ENCODE measurements around the gene BATF3.
"Not testable (repeated sequence)": the region's sequence is repeated elsewhere in the genome, so short reads cannot be mapped to it uniquely, and the experiment has no call there.

The BATF3 gene

DNA sequence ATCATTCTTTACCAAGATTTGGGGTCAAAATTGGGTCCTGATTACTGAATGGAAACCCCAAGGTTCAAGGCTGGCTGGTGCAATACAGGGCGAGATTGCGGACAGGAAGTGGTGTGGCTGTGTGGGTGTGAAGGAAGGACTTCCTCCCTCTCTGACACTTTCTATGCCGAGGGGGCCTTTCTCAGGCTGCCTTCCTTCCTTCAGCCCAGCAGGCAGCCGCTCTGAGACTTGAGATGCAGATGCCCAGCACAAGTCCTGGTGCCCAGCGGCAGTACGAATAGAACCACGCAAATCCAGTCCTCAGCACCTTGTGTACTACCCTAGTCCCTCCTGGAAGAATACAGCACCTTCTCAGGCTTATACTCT lies 16.3 kb downstream of the BATF3 start:
- DNase-seq, result no peak

DNA sequence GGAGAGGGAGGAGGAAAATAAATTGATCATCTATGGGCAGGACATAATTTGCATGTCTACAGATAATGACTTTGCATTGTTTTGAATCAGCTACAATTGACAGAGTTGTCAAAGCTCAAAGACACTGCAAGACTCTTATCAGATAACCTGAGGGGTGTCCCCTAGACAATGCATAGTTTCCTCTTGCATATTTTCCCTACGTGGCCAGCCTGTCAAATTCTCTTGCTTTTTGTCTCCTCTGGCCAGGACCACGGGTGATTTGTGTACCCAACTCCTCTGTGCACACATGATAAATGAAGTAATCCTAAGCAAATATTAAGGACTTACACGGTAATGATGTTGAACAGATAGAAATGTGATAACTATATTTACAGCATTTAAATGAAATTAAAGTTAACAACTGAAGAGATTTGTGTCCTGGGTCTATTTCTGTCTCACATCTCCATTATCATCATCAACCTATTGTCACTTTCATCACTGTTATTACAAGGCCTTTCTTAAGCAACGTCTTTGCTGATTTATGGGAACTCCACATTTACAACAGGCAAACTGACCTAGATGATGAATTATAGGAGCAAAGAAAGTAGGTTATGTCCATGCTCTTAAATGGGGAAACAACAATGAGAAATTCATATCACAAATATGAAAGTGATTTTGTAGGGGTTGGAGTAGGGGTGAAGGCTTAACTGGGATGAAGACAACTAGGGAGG lies 18.8 kb downstream of the BATF3 start:
- peak; percentile 11 for DNase-seq

DNA sequence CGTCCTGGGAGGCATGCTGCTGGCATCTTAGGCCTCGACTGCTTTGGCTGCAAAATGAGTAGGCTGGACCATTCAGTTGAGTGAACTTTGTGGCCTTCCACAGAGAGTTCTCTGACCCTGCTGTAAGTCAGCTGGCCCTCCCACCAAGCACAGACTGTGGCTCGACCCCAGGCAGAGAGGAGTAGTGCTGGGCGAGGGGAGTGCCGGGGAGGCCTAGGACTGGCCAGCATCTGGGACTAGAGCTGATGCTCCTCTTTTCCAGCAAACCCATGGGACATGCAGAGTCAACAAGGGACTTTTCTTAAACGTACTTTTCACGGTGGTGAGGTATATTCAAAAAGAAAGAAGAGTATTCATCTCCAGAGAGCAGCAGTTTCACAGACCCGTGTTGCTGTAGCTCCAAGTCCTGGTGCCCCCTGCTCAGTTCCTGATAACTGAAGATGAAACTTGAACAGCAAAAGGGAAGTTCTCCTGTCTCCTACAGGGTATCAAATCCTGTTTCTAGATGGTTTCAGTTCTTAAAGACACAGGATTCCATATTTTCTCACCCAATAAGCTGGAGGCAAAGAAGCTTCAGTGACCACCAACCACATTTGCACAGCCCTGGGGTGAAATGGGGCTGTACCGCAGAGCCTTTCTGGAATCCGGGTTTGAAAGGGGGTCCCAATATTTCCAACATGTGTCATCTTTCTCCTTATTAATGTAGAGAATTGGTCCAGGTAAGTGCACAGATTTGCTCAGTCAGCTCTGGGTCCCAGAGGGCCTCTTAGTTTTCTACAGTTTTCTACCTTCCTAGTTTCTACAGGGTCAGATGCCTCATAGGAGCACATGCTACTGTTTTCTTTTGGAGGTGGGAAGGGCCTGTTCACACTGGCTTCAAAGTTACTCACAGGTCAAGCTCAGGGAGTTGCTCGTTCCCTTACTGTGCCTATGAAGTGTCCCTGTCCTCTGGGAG lies 20.9 kb downstream of the BATF3 start:
- no peak for DNase-seq

DNA sequence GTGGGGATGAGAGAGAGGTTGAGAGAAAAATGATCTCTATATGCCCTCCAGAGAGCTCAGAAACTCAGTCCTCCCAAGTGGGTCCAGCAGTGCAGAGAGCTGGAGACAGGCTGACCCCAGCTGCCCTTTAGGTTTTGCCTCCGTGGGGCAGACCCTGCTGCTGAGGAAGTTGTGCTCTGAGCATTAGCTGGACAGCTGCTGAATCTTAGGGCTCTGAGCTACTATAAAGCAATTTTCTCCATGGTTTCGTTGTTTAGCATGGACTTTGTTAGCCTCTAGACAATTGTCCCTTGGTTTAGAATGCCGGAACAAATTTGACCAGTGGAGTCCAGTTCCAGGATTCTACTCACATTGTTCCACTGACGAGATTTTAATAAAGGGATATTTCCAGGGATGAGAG lies 22.1 kb downstream of the BATF3 start:
- DNase-seq, result no peak

DNA sequence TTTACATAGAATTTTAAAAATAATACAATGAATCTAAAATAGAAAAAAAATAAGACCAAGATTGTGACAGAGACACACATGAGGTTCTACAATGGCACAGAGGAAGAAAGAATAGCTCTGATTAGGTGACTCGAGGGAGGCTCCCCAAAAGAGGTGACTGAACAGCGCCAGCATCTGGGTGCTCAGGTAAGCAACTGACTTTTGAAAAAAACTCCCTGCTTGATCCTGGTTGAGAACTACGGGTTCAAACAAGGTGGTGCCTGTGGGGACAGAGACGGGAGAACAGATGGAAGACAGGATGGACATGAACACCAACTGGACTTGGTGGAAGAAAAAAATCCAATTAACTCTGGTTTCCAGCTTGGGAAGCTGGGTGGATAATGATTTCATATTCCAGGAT lies 22.5 kb downstream of the BATF3 start:
- DNase-seq, result no peak

DNA sequence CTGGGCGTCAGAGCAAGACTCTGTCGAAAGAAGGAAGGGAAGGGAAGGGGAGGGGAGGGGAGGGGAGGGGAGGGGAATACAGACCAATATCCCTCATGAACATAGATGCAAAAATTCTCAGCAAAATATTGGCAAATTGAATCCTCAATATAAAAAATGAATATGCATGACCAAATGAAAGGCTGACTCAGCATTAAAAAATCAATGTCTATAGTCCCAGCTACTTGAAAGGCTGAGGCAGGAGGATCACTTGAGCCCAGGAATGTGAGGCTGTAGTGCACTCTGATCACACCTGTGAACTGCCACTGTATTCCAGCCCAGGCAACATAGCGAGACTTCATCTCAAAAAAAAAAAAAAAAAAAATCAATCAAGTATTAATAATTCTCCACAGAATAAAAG lies 24.0 kb downstream of the BATF3 start:
- DNase-seq, result no peak

DNA sequence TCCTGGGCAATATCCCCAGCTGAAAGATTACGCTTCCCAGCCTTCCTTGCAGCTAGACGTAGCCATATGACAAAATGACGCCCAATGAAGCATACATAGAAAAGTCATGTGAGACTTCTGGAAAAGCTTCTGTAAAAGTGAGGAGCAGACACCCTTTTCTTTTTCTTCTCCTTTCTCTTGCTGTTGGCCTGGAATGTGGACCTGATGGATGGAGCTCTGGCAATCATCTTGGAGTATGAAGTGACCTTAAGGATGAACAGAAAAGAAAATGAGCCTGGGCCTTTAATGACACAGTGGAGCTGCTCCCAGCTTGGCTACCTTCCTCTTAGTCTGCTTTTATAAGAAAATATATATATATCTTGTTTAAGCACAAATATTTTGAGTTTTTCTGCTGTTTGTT lies 24.8 kb downstream of the BATF3 start:
- DNase-seq, result no peak

DNA sequence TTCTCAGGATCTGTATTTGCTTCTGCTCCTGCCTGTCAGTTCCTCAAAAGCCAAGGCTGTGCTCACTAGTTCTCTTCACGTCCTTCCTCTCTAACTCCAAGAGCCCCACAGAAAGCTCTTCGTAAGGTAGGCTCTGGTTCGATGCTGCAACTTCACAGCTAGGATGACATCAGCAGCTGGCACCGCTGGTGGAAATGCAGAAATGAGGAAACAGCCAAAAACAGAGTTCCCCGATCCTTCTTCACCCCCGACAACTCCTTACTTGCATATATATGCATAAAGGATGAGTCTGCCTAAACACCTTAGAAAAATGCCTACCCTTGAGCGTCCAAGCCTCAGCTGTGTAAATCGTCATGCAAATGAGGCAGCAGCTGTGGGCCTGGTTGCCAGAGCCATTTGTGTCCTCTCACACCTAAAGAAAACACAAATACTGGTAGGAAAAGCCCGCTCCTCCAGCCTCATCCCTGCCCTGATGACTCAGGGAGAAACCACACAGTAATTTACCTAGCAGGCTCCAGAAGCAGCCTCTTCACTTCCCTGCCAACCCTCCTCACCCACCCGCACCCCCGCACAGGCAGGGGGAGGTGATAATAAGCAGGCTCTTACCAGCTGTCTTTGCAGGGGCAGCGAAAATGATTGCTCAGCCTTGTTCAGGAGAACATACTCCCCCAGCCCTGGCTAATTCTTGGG lies 28.2 kb downstream of the BATF3 start:
- DNase-seq, result peak; percentile 74

DNA sequence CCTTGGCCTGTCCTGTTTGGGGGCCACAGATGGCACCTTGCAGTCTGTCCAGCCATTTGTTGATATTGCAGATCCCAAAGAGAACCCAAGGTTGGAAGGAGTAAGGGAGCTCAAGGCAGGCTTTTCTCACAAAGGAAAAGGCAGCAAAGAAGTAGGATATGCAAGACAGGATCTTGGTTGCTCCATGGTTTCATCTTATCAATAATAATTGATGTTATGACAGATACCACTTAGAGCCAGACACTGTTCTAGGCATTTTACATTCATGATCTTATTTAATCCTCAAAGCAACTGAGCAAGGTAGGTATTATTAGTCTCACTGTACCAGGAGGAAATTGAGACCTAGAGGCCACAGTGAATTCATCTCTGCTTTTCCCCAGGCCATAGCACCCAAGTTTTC lies 28.8 kb downstream of the BATF3 start:
- DNase-seq, result no peak

DNA sequence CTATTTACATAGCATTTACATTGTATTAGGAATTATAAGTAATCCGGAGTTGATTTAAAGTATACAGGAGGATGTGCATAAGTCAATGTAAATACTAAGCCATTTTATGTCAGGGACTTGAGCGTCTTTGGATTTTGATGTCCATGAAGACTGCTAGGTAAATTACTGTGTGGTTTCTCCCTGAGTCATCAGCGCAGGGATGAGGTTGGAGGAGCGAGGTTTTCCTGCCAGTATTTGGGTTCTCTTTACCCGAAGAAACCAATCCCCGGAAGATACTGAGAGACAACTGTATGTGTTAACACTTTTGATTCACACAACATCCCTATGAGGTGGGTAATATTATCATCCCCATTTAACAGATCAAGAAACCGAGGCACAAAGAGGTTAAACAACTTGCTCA lies 29.3 kb downstream of the BATF3 start:
- no peak for DNase-seq

DNA sequence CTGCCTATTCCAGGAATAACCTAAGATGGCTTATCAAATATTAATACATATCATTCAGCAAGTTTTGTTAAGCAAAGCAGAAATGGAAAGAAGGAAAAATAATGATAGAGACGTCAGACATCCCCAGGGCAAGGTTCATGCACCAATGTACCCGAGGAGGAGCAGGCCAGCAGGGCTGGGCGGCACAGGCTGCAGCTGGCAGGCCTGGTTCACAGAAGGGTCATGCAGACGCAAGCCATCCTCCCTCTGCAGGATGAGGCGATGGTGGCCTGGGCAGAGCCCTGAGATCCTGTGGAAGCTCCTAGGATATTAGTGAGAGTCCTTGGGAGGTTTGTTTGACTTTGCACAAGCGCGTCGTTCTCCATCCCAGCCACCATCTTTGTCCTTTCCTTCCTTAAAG lies 30.0 kb downstream of the BATF3 start:
- DNase-seq, result no peak

DNA sequence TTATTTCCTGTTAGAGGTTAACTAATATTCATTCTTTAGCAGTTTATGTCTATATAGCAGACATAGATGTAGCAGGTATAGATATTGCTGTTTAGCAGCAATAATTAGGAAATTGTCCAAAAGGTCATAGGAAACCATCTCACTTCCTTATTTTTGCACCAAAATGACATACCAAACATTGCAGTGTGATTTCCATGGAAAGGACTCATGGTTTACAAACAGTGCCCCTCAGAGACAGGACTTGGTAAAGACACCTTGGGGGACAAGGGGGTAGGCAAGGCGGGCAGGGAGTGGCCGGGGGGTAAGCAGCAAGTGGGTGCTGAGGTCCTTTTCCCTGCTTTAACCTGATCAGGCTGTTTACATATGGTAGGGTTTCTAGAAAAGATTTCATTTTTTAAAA lies 30.5 kb downstream of the BATF3 start:
- DNase-seq, result peak; percentile 9

DNA sequence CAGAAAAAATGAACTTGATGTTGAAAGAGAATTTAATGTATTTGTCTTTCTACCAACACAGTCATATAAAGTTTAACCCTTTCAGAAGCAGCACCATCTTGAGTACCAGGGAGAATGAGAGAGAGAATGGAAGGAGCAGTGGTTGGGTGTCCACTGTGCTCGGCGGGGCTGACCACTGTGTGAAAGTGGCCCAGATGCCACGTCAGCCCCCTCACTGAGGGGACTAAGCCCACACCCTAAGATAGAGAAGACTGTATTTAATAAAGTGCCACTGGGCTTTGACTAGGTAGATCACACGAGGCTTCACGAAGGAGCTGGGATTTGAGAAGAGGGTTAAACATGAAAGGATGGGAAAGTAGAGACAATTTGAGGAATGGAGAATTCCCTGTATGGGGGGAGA lies 31.2 kb downstream of the BATF3 start:
- DNase-seq, result no peak

DNA sequence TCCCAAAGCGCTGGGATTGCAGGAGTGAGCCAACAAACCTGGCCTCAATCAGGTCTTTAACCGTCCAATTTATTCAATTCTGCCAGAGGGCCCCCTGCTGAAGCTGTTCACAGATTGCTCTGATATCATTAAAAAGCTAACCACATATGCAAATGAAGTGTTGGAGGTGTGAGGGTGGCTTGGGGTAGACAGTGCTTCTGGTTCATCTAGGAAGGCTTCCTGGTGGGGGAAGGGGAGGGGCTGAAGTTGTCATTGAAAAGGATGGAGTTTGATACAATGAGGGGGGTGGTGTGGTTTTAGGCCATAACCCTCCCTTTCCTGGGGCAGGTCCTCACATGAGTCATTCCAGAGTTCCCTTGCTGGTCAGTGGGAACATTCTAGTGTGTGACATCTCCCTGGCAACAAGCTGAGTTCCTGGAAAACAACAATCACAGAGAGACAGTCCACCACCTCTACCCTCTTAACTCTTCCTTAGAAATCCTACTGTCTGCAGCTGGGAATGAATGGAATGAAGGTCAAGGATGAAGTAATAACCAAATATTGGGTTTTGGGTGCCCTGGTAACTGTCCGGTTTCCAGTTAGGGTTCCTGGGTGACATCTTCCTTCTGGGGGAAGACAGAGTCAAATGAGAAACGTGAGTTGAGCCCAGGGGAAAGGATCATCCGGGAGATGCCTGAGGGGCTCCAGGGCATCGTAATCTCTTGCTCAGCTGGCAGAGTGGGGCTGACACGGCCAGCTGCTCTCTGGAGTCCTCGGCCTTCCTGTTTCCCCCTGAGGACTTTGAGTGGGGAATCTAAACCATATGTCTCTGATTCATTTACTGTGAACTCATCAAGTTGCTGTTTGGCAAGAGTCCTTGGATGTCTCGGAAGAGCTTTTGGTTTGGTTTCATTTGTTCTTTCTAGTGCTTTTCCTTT lies 32.2 kb downstream of the BATF3 start:
- no peak for DNase-seq

DNA sequence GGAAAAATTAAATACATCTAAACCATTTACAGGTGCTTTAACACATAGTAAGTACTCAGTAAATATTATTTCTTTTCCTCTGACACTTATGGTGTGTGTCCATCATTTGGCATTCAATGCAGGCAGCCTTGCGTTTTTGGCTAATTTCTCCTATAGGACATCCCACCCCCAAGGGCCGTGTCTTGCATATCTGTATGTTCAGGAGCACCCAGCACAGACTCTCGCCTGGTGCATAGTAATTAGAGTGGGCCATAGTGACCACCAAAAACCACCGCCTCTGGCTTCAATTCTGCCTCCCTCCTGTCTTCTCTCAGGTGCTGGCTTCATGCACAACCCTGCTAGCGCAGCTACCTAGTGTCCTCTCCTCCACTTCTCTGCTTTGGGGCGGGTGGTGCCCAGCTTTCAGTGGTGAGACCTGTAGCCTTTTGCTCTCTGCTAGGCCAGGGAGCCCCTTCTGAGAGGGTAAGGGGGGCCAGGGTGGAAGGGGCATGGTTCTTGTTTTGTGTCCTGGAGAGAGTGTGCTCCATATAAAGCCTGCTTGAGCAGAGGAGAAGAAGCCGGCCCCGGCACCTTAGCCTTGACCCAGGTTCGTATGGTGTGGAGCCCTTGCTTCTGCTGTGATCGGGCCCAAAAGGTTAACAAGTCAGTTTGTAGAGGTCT lies 33.4 kb downstream of the BATF3 start:
- DNase-seq, result no peak

DNA sequence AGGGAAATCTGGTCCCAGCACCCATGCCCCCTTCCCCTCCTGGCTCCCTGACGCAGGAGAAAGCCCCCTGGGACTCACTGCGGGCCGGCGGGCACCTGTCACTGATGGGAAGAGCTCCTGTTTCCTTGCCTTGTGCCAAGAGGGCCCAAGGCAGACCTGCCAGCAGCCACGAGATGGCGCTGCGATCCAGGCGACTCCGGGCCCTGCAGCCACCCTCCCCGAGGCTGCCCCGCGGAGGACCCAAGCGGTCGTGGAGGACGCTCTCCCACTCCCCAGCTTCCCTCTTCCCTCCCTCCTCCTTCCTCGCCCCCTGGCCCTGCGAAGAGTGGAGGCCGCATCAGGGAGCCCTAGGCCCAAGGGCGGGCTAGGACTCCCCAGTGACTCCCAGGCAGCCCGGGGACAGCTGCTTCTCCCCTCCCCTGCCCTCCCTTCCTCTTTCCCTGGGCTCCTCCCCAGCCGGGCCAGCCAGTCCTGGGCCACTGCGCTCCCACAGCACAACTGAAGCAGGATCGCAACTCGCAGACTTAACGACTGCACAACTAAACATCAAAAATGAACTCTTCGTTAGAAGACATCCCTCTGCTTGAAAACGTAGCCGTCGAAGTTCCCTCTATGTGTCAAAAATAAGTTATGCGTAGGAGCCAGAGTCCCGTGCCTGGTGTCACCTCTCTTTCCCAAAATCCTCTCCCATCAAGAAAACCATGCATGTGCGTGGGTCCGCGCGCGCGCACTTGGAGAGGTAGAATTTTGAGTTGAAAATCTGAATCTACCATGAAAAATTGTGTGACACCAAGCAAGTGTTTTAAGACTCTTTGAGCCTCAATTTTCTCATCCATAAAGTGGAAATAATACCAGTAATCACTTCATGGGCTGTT lies 34.2 kb downstream of the BATF3 start:
- peak; percentile 66 for DNase-seq

DNA sequence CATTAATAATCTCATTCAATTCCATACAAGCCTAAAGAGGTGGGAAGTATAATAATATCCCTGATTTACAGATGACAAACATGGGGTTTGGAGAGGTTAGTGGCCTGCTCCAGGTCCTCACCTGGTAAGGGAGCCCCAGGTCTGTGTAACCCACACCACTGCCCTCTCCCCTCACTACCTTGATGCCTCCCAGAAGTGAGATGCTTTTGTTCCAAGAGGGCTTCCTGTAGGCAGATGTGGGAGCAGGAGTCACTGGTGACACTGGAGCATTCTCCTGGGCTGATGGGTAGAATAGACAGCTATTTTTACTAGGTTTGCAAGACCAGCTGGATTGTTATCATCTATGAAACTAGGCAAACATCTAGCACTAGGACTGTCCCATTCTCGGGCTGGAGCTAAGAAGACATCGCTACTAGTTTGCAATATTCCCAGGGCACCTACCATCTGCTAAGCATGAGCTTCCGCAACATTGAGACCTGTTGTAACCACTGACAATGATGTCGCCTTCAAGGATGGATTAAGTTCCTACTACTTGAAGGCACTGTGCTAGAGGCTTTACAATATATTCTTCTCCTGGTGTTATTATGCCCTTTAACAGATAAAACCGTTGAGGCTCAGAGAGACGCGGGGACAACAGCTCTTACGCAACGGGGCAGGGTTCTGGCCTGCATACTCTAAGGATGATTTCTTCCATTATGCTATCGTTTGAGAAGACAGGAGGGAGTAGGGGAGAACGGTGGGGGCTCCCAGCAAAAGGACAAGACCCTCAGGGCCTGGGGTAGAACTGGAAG lies 35.0 kb downstream of the BATF3 start:
- DNase-seq, result no peak

DNA sequence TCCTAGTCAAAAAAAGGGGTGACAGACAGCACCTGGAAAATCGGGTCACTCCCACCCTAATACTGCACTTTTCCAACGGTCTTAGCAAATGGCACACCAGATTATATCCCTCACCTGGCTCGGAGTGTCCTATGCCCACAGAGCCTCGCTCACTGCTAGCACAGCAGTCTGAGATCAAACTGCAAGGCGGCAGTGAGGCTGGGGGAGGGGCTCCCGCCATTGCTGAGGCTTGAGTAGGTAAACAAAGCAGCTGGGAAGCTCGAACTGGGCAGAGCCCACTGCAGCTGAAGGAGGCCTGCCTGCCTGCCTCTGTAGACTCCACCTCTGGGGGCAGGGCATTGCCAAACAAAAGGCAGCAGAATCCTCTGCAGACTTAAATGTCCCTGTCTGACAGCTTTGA lies 41.4 kb downstream of the BATF3 start:
- not testable (repeated sequence) for DNase-seq

DNA sequence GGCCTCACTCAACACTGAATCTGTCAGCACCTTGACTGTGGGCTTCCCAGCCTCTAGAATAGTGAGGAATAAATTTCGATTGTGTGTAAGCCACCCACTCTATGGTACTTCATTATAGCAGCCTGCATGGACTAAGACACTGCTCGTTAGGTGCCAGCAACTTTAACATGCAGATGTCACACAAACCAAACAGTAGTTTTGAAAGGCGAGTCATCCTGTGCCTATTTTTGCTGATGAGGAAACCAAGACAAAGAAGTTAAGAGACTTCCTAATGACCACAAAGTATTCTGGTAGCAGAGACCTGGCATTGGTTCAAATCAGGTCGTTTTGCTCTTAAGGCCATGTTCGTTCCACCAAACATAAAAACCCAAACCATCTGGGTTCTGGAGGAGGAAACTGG lies 42.9 kb downstream of the BATF3 start:
- DNase-seq, result no peak

Data from NCI-H2227 treated with DMSO at 0.1 percent for 48 hours (cell line).